ENCODE results near the gene DIABLO.

DNA sequence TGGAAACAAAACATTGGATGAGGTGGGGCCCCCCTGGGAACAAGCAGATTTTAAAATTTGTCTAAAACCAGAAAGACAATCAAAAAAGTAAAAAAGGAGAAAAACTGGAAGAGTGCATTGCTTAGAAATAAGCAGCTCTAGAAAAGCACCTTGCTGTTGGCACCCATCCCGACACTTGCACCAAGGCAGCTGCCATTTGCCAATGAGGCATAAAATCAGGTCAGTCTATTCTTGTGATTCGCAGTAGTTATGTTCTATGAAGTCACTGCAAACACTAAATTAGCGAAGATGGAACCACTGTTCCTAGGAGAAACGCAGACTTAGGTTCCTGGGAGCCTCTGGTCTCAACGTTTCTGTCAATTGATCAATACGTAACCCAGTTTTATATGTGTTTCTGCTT is 24.2 kb upstream of the DIABLO start:
- TF ChIP-seq CTCF (IDR thresholded peaks at IDR 0.05; ENCODE audit: insufficient read depth, low read depth, low read length) (no peak), EZH2 (IDR thresholded peaks at IDR 0.05; ENCODE audit: insufficient read depth, low read length) (no peak)

All from astrocyte (in vitro differentiated cells and primary cell).